Inflammatory macrophage treated with lipopolysaccharide for 1 hour (primary cell): ENCODE measurements around the gene ZNF605.
"Not testable (repeated sequence)": the region's sequence is repeated elsewhere in the genome, so short reads cannot be mapped to it uniquely, and the experiment has no call there.

Source experiments
- DNase-seq, 2 donors: peaks; one replicate each; pipeline ENCODE4 v3.0.0-alpha.2; 2020 to 2022

The ZNF605 gene

DNA sequence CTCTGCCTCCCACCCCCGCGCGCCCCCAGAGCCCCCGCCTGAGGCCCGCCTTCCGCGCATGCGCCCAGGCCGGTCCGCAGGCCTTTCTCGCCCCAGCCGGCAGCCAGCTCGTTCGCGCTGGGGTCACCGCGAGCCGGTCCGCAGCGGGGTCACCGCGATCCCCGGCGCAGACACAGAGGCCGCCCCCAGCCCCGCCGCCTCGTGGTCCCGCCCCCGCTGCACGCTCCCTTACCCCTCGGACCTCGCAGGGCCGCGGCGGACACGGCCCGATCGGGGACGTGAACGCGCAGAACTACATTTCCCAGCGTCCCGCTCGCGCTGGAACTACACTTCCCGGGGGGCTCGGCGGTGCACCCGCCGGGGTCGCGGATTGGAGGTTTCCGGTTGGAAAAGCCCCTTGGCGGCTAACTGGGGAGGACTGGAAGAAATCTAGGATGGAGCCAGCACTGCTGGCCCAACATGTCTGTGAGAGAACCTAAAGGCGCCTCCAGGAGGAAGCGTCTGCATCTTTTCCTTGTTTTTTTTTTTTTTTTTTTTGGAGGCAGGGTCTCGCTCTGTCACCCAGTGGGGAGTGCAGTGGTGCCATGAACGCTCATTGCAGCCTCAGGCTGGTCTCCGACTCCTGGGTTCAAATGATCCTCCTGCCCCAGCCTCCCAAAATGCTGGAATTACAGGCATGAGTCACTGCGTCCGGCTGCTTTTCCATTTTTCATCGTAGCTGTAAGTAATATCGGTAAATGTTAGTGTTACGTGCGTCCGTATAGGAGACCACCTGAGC, at the start of gene ZNF605:
Gene ZNF605, minus strand, starts transcription at position 296 of the 778 bp plus-strand sequence. CDS start 10,671 bp downstream, outside the sequence.
- DNase-seq: peak; percentile 82 to 86

DNA sequence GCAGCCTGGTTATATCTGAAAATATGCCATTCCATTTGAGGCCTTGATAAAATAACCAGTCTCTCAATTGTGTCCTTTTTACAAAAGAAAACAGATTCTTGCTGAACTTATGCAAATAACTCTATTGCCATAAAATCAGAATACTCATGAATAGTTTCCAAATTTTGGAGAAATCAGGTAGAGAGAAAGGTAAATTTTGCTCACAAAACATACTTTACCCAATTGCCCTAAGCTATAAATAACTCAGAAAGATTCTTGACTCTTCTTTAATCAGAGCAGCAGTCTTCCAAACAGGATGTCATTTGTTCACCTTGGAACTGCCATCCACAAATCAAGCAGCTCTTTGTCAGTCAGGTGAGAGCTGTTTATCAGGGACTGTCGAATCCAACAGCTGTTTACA, 42.6 kb upstream of the ZNF605 start:
- DNase-seq: no peak

GRCh38 chr12:132986885-132987225, 30.7 kb upstream of the ZNF605 start:
- no peak for DNase-seq

DNA sequence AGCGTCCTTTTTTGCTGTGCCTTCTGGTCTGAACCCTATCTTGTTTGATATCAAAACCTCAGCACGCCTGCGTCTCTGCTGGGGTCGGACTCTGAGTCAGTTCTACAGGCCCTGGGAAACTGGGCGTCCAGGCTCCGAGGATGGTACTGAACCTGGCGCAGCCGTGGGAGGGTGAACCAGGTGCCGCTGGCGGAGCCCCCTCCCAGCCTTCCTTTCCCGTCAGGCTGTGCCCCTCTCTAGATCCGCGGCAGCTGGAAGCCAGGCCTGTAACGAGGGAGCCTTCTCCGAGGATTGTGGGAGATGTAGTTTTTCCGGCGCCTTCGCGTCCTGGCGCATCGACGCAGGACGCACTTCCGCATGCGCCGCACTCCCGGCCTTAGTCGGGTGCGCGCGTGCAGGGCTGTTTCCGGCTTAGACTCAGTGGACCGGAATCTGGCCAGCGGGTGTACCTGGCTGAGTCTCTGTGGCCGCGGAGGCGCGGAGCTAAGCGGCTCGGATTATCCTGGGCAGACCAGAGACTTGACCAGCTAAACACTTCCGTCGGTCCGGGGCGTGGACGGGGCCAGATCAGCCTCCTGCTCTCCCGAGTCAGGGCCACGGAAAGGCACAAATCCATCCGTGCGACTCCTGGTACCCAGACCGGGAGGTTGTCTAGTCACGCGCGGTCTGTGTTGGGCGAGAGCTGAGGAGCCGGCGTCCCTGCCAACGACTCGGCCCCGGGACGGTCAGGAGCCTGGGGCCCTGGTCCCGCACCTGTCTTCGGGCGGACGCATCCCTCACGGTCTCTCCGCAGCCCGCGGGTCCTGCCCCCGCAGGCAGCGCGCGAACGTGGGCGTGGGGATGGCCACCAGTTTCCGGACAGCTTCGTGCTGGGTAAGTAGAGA, 30.1 kb upstream of the ZNF605 start, which contains the start of gene ZNF26:
Gene ZNF26, plus strand, starts transcription at position 367 of the 884 bp plus-strand sequence. Its CDS starts 474 bp downstream, at position 841.
- peak; percentile 85 to 90 for DNase-seq

- DNase-seq: peak in 1 of 2 donors; percentile 6
These were observed 20.8 kb upstream of the ZNF605 start for GRCh38 chr12:132976870-132977269.

DNA sequence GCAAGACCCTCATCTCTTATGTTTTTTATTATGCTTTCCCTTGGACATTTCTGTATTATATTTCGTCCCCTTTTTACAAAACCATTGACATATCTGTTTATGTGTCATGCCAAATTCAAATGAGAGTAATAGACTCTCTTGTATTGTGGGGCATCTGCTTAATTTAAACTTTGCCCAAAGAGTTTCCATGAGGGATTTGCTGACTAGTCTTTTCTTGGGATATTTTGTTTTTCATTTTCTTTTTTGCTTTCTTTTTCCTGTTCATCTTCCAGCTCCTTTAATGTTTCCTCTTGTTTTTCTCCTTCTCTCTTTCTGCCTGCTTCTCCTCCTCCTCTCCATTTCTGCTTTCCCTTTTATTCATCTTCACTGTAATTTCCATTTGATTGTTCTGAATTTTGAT, 16.3 kb upstream of the ZNF605 start:
- no peak for DNase-seq

GRCh38 chr12:132967736-132968135, 11.6 kb upstream of the ZNF605 start:
- DNase-seq: no peak

GRCh38 chr12:132966676-132967415, 10.7 kb upstream of the ZNF605 start:
- DNase-seq: no peak

GRCh38 chr12:132965796-132966195, 9.7 kb upstream of the ZNF605 start:
- DNase-seq: no peak

DNA sequence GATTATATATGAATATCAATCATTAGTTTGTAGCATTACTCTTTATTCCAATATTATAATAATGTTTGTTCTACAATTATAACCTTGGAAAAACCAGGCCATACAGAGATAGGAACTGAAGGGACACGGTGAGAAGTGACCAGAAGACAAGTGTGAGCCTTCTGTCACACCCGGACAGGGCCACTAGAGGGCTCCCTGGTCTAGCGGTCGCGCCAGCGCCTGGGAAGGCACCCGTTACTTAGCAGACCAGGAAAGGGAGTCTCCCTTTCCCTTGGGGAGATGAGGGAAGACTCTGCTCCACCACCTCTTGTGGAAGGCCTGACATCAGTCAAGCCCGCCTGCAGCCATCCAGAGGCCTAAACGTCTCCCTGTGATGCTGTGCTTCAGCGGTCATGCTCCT, 7.8 kb upstream of the ZNF605 start:
- DNase-seq: not testable (repeated sequence)

GRCh38 chr12:132961790-132962189, 5.7 kb upstream of the ZNF605 start:
- not testable (repeated sequence) for DNase-seq

DNA sequence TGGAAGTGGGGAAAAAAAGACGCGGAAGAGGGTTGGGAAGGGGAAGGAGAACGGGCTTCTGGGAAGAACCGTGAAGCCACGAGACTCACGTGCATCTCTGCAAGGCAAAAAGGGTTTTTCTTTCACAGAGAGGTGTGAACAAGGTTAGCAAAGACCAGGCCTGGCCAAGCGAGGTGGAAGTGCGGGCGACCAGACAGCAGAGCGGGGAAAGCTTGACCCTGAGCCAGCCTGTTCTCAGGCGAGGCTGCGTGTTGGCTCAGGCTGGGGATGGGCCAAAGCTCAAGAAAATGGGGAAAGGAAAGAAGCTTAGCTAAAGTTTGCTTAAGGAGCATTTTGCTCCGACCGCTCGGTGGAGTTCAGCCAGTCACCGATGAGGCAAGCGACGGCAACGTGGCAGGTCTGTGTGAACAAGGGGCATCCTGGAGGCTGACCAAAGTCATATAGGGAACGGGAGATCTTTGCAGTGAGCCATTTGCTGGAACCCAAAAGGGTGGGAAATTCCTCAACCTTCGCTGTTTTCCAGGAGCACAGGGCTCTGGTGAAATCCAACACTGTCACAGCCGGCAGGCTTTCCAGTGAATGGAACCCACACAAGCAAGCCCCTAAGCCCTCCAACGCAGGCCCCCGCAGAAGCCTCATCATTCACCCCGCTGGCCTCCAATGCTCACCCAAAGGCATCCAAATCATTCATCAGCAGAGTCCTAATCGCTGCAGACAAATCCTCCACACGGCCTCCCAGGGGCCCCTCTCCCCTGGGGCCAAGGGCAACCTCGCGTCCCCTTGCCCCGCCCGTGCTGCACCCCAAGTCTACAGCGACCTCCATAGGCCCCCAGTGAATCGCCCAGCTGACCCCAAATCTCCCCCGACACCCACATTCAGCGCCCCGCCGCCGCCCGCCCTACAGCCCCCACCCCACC, 754 bp downstream of the ZNF605 start:
- DNase-seq: peak; percentile 12 to 59

DNA sequence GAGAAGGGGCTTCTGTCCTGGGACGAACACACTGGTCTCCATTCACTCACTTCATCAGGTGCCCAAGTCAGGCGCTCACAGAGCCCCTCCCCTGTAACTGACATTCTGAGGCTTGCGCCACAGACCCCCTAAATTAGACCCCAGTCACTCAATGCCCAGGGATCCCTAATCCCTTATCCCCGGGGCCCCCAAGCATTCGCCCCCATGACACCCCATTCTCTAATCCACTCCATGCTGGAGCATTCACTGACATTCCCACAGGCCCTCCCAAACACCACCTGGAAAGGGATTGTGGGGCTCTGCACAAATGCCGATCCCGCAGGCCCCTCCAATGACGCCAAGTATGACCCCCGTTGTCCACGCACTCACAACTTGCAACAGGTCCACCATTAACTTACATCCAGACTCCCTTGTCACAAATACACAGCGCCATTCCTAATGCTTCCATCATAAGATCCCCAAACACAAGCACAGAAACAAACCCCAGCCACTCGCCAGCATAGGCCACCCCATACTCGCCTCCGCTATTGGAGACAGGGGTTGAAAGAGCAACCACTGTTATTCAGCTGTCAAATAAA, 1.5 kb downstream of the ZNF605 start:
- DNase-seq: no peak

GRCh38 chr12:132953771-132954170, 2.3 kb downstream of the ZNF605 start:
- DNase-seq: no peak

GRCh38 chr12:132953163-132953425, 3.0 kb downstream of the ZNF605 start:
- no peak for DNase-seq

DNA sequence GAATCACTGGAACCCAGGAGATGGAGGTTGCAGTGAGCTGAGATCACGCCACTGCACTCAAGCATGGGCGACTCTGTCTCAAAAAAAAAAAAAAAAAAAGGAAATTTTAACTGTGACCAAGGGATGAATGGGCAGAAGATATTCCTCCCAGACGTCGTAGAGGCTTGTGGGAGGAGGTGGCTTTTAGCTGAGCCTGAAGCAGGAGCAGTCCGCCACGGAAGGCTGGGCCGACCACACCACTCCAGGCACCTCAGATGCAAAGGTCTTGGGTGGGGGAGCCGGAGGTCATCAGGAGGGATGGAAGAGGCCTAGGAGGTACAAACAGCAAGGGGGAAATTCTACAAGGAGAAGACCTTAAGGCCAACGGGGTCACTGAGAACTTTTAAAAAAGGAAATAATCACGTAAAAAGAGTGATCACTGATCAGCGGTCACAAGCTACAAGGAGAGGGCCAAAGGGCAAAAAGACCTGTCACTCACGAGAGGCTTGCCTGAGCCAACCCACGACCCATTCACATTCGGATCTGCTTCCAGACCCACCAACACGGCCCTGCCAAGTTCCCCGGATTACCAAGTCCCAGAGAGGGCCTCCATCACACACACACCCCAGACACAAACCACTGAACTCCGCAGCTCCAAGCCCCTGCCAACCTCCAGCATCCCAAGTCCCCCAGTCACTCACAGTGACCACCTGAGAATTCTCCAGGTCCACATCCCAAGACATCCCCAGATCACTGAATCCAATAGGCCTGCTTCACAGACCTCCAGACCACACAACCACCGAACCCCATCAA, 3.5 kb downstream of the ZNF605 start:
- no peak for DNase-seq

DNA sequence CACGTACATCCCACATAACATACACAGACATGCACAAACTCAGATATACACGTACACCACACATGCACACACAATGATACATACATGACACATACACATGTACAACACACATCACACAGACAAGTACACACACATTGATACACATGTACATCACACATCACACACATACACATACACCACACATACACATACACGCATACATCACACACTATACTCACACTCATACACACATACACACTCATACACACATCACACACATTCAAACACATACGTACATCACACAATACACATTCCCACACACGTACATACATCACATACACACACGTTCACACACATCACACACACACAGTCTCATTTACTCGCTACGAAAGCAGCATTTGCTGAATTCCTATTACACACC, 4.5 kb downstream of the ZNF605 start:
- no peak for DNase-seq

DNA sequence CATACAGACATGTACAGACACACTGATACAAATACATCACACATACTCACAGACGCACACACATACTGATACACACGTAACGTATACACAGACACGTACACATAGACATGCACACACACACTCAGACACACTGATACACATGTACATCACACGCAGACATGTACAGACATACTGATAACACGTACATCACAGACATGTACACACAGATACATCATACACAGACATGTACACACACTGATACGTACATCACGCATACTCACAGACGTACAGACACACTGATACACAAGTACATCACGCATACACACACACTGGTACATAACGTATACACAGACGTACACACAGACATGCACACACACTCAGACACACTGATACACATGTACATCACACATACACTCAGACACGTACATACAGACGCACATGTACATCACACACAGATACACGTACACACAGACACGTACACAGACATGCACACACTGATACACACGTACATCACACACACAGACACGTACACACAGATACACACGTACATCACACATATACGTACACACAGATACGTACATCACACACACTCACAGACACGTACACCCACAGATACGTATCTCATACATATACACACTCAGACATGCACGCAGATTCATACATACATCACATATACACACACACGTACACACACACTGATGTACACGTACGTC, 5.1 kb downstream of the ZNF605 start:
- DNase-seq: no peak

- DNase-seq: no peak
These were observed 5.9 kb downstream of the ZNF605 start for GRCh38 chr12:132949936-132950837.
